ENCODE measurements around the gene ATP1A3.
"Not testable (repeated sequence)": the region's sequence is repeated elsewhere in the genome, so short reads cannot be mapped to it uniquely, and the experiment has no call there.

The ATP1A3 gene

GRCh38 chr19:41993612-41994483 is at the start of gene ATP1A3:
ATP1A3 (minus strand) TSS chr19:41994230; CDS start chr19:41994076, 154 bp downstream.
- peak; percentile 19 to 45 for DNase-seq (ENCODE audit: low read depth in 2 of 2)

GRCh38 chr19:42042455-42043170 is 48.6 kb upstream of the ATP1A3 start:
- DNase-seq (ENCODE audit: low read depth in 2 of 2), result no peak

GRCh38 chr19:42040491-42040890 is 46.5 kb upstream of the ATP1A3 start:
- not testable (repeated sequence) for DNase-seq (ENCODE audit: low read depth in 2 of 2)

GRCh38 chr19:42040031-42040430 is 46.0 kb upstream of the ATP1A3 start:
- DNase-seq (ENCODE audit: low read depth in 2 of 2), result no peak

- no peak for DNase-seq (ENCODE audit: low read depth in 2 of 2)
Measured at GRCh38 chr19:42038666-42039065, 44.6 kb upstream of the ATP1A3 start.

GRCh38 chr19:42037649-42038048 is 43.6 kb upstream of the ATP1A3 start:
- DNase-seq (ENCODE audit: low read depth in 2 of 2), result no peak

GRCh38 chr19:42034640-42035391 is 40.8 kb upstream of the ATP1A3 start:
- peak; percentile 23 to 56 for DNase-seq (ENCODE audit: low read depth in 2 of 2)

GRCh38 chr19:42033413-42033812 is 39.4 kb upstream of the ATP1A3 start:
- no peak for DNase-seq (ENCODE audit: low read depth in 2 of 2)

- no peak for DNase-seq (ENCODE audit: low read depth in 2 of 2)
Measured at GRCh38 chr19:42032431-42032830, 38.4 kb upstream of the ATP1A3 start.

- no peak for DNase-seq (ENCODE audit: low read depth in 2 of 2)
Measured at GRCh38 chr19:42030645-42031440, 36.8 kb upstream of the ATP1A3 start.

- peak in 1 of 2 experiments; percentile 18 for DNase-seq (ENCODE audit: low read depth in 2 of 2)
Measured at GRCh38 chr19:42028304-42029216, 34.5 kb upstream of the ATP1A3 start.

- DNase-seq (ENCODE audit: low read depth in 2 of 2), result no peak
Measured at GRCh38 chr19:42024622-42025111, 30.6 kb upstream of the ATP1A3 start.

GRCh38 chr19:42023943-42024260 is 29.9 kb upstream of the ATP1A3 start:
- DNase-seq (ENCODE audit: low read depth in 2 of 2), result no peak

- DNase-seq (ENCODE audit: low read depth in 2 of 2), result no peak
Measured at GRCh38 chr19:42023121-42023942, 29.3 kb upstream of the ATP1A3 start.

GRCh38 chr19:42022616-42023015 is 28.6 kb upstream of the ATP1A3 start:
- DNase-seq (ENCODE audit: low read depth in 2 of 2), result no peak

- DNase-seq (ENCODE audit: low read depth in 2 of 2), result no peak
Measured at GRCh38 chr19:42021185-42021584, 27.2 kb upstream of the ATP1A3 start.

GRCh38 chr19:42018503-42019193 is 24.6 kb upstream of the ATP1A3 start:
- DNase-seq (ENCODE audit: low read depth in 2 of 2), result no peak

- DNase-seq (ENCODE audit: low read depth in 2 of 2), result no peak
Measured at GRCh38 chr19:42017040-42017439, 23.0 kb upstream of the ATP1A3 start.

GRCh38 chr19:42012747-42013146 is 18.7 kb upstream of the ATP1A3 start:
- not testable (repeated sequence) for DNase-seq (ENCODE audit: low read depth in 2 of 2)
